ENCODE results near the gene KRT7. TPM values are rescaled to one million over a fixed set of nuclear protein-coding genes. Genes with fewer than 3 reads are reported as not detected.
A peak's percentile ranks its signal among the peaks of the same experiment; 100 is the strongest.

The KRT7 gene
- total RNA-seq, 4 donors from 2014 or later, result 2.5 to 33.9 (median 6.3) TPM

DNA sequence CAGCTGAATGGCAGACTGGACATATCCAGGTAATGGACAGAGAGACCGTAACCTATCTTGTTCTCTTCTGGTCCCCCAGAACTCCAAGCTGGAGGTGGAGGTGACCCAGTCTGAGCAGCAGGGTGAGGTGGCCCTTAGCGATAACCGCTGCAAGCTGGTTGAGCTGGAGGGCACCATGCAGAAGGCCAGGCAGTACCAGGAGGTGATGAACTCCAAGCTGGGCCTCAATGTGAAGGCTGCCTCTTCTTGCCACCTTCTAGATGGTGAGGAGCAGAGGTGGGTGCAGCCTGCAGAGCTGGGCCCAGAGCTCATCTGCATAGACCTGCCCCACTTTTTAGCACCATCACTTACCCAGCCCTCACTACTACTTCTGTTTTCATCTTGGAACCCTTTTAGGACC is 34.2 kb downstream of the KRT7 start:
- Histone ChIP-seq H3K4me3 (no peak overlapping the region), H3K36me3 (no peaks in the 10 kb centered on the region), H3K27me3 (peaks cover 0 to 5% of the 10 kb centered on the region in 2 donors), H3K9me3 (no peaks in the 10 kb centered on the region), H3K4me1 (no peaks in the 10 kb centered on the region), H3K27ac (peak overlapping the region in 1 of 4 donors; percentile 49)
- TF ChIP-seq EP300 (IDR thresholded peaks at IDR 0.05), result no peak
- no peak for TF ChIP-seq CTCF (IDR thresholded peaks at IDR 0.05)
- no peak for TF ChIP-seq POLR2A (IDR thresholded peaks at IDR 0.05)
- DNase-seq (ENCODE audit: low spot score in 2 of 2), result no peak
- WGBS, 2 donors, result 93 to 100% methylated on average over 2 to 3 of the region's 3 CpGs

DNA sequence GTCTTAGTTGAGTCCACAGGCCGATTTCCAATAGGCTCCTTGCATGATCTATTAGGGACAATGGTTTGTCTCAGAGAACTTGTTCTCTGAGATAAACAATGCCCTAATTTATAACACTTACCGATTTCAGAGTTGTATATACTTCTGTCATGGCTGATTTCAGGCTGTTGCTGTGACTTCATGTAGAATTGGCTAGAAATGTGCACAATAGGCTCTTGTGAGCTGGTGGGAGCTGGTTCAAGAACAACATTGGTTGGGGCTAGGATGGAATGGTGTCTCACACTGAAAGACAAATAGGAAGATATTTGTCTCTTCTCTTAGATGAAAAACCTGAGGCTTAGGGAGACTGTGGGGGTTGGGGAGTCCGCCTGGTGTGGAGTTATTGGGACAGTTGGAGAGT is 34.7 kb downstream of the KRT7 start:
- Histone ChIP-seq H3K27ac (peak overlapping the region in 1 of 4 donors; percentile 68), H3K9me3 (no peaks in the 10 kb centered on the region), H3K4me3 (no peak overlapping the region), H3K4me1 (no peaks in the 10 kb centered on the region), H3K27me3 (peaks cover 0 to 5% of the 10 kb centered on the region in 2 donors), H3K36me3 (no peaks in the 10 kb centered on the region)
- TF ChIP-seq CTCF (IDR thresholded peaks at IDR 0.05), result no peak
- WGBS, 2 donors, result 49 to 75% methylated on average over 3 of the region's 3 CpGs
- DNase-seq (ENCODE audit: low spot score in 2 of 2), result no peak

GRCh38 chr12:52268212-52268611 is 35.2 kb downstream of the KRT7 start:
- 62 to 66% methylated on average over 2 of the region's 2 CpGs for WGBS, 2 donors
- Histone ChIP-seq H3K4me3 (no peak overlapping the region), H3K36me3 (no peaks in the 10 kb centered on the region), H3K4me1 (no peaks in the 10 kb centered on the region), H3K27ac (peak overlapping the region in 1 of 4 donors; percentile 68), H3K27me3 (peaks cover 0 to 3% of the 10 kb centered on the region in 2 donors), H3K9me3 (no peaks in the 10 kb centered on the region)
- TF ChIP-seq CTCF (IDR thresholded peaks at IDR 0.05) (no peak), POLR2A (IDR thresholded peaks at IDR 0.05) (no peak), EP300 (IDR thresholded peaks at IDR 0.05) (no peak)
- no peak for DNase-seq (ENCODE audit: low spot score in 2 of 2)

GRCh38 chr12:52270541-52271070 is 37.6 kb downstream of the KRT7 start:
- 65 to 75% methylated on average over 3 to 6 of the region's 6 CpGs for WGBS, 2 donors
- TF ChIP-seq CTCF (IDR thresholded peaks at IDR 0.05) (no peak), POLR2A (IDR thresholded peaks at IDR 0.05) (no peak), EP300 (IDR thresholded peaks at IDR 0.05) (no peak)
- no peaks in the 10 kb centered on the region for H3K4me1 ChIP-seq
- H3K4me3 ChIP-seq, result no peak overlapping the region
- H3K27me3 ChIP-seq, result peaks cover 0 to 3% of the 10 kb centered on the region in 2 donors
- no peaks in the 10 kb centered on the region for H3K9me3 ChIP-seq
- DNase-seq (ENCODE audit: low spot score in 2 of 2), result no peak
- H3K27ac ChIP-seq, result no peak overlapping the region
- no peaks in the 10 kb centered on the region for H3K36me3 ChIP-seq

DNA sequence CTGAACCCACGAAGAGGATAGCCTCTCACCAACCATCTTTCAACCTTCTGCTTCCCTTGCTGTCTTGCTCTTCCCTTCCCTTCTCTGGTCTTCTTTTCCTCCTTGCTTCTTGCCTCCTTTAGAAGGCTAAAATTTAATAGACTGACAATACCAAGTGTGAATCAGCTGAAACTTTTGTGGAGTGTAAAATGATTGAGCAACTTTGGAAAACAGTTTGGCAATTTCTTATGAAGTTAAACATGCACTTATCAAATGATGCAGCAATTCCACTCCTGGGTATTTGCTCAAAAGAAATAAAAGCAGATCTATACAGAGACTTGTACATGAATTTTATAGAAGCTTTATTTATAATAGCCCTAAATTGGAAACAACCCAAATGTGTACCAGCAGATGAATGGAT is 38.1 kb downstream of the KRT7 start:
- TF ChIP-seq POLR2A (IDR thresholded peaks at IDR 0.05) (no peak), CTCF (IDR thresholded peaks at IDR 0.05) (no peak), EP300 (IDR thresholded peaks at IDR 0.05) (no peak)
- no peak for DNase-seq (ENCODE audit: low spot score in 2 of 2)
- peaks cover 0 to 3% of the 10 kb centered on the region in 2 donors for H3K27me3 ChIP-seq
- no peaks in the 10 kb centered on the region for H3K4me1 ChIP-seq
- H3K36me3 ChIP-seq, result no peaks in the 10 kb centered on the region
- H3K27ac ChIP-seq, result no peak overlapping the region
- H3K4me3 ChIP-seq, result no peak overlapping the region
- no peaks in the 10 kb centered on the region for H3K9me3 ChIP-seq
- WGBS, 2 donors, result 85 to 89% methylated on average over 1 of the region's 1 CpG

Measured in tibial nerve (tissue), 4 donors.